IMR-90 (cell line): Measurements from ENCODE around the gene JCAD. TPM values are rescaled to one million over a fixed set of nuclear protein-coding genes. Genes with fewer than 3 reads are reported as not detected.

Source experiments
- ATAC-seq: fragments of 200-7000 bp; cut with Tn5 transposase; 2 replicates; pipeline ENCODE4 v1.9.1; 2020; ENCODE audit warnings: low read depth, mild to moderate bottlenecking, moderate library complexity
- BruUV-seq: library from RNA; stranded (reverse); fragments of 400-500 nt; replicated peaks from 2 replicates; lab custom pipeline; 2021; lab: Mats Ljungman, UMichigan
- CTCF ChIA-PET: fragments of 300-600 bp; formaldehyde crosslinking; extraction: SDS; loops from one replicate; lab custom pipeline; 2021; ENCODE audit warnings: antibody characterized with exemption; lab: Yijun Ruan, JAX
- POLR2A ChIA-PET: fragments of 300-600 bp; sonication (Branson Sonifier 250); formaldehyde crosslinking; loops from one replicate; lab custom pipeline; 2022; ENCODE audit warnings: antibody characterized with exemption; ENCODE audit not compliant: unreplicated experiment; lab: Charles Lee
- DNase-seq: peaks from one replicate; pipeline ENCODE4 v3.0.0; 2013
- H2AFZ ChIP-seq: replicated peaks from 2 replicates; pipeline ENCODE3; 2013; ENCODE audit warnings: low read length, mild to moderate bottlenecking; ENCODE audit not compliant: poor library complexity
- H2AK5ac ChIP-seq: 2 replicates; pipeline ENCODE4 v1.6.1; 2013; ENCODE audit warnings: low read depth, low read length, inconsistent platforms
- H2AK9ac ChIP-seq: replicated peaks from 2 replicates; pipeline ENCODE3; 2013; ENCODE audit warnings: mild to moderate bottlenecking, low read depth, low read length, moderate library complexity; ENCODE audit not compliant: poor library complexity
- H2BK120ac ChIP-seq: 2 replicates; pipeline ENCODE4 v1.6.1; 2013; ENCODE audit warnings: low read depth, low read length, inconsistent platforms
- H2BK15ac ChIP-seq: 3 replicates; pipeline ENCODE4 v1.6.1; 2013; ENCODE audit warnings: low read depth, low read length, inconsistent platforms
- H2BK20ac ChIP-seq: 2 replicates; pipeline ENCODE4 v1.6.1; 2013; ENCODE audit warnings: low read depth, mild to moderate bottlenecking, inconsistent platforms, low read length, moderate library complexity
- H2BK5ac ChIP-seq: 2 replicates; pipeline ENCODE4 v1.6.1; 2013; ENCODE audit warnings: mild to moderate bottlenecking, low read depth, low read length, inconsistent platforms; ENCODE audit not compliant: poor library complexity, severe bottlenecking
- H3K14ac ChIP-seq: replicated peaks from 2 replicates; pipeline ENCODE4 v1.6.1; 2013; ENCODE audit warnings: low read depth, low read length, inconsistent platforms
- H3K18ac ChIP-seq: 2 replicates; pipeline ENCODE4 v1.6.1; 2013; ENCODE audit warnings: low read depth, low read length, control low read depth
- H3K23ac ChIP-seq: 2 replicates; pipeline ENCODE4 v1.6.1; 2013; ENCODE audit warnings: low read depth, low read length, inconsistent platforms
- H3K27ac ChIP-seq: 2 replicates; pipeline ENCODE4 v1.5.1; 2013; ENCODE audit warnings: mild to moderate bottlenecking, control low read depth, low read length; ENCODE audit not compliant: insufficient read depth
- H3K27me3 ChIP-seq: 2 replicates; pipeline ENCODE4 v1.6.1; 2013; ENCODE audit warnings: low read length; ENCODE audit not compliant: control insufficient read depth, insufficient read depth
- H3K36me3 ChIP-seq: 2 replicates; pipeline ENCODE4 v1.6.1; 2013; ENCODE audit warnings: low read length, mixed read lengths; ENCODE audit not compliant: control insufficient read depth, insufficient read depth
- H3K4ac ChIP-seq: 2 replicates; pipeline ENCODE4 v1.6.1; 2013; ENCODE audit warnings: low read depth, low read length, inconsistent platforms
- H3K4me1 ChIP-seq: 2 replicates; pipeline ENCODE4 v1.6.1; 2013; ENCODE audit warnings: low read length, mixed read lengths; ENCODE audit not compliant: control insufficient read depth, insufficient read depth
- H3K4me2 ChIP-seq: 2 replicates; pipeline ENCODE4 v1.6.1; 2013; ENCODE audit warnings: low read depth, mild to moderate bottlenecking, control low read depth, low read length, moderate library complexity
- H3K4me3 ChIP-seq: 2 replicates; pipeline ENCODE4 v1.5.1; 2013; ENCODE audit warnings: low read depth, mild to moderate bottlenecking, control low read depth, low read length, moderate library complexity; ENCODE audit not compliant: insufficient read depth
- H3K56ac ChIP-seq: 2 replicates; pipeline ENCODE4 v1.6.1; 2013; ENCODE audit warnings: low read length, inconsistent platforms; ENCODE audit not compliant: insufficient read depth; ENCODE audit errors: extremely low read depth
- H3K79me1 ChIP-seq, 2 experiments: 2 replicates each; pipeline ENCODE4 v1.6.1; 2013; ENCODE audit warnings: low read length in 2 of 2, inconsistent platforms in 1 of 2, low read depth in 1 of 2
- H3K9ac ChIP-seq: 2 replicates; pipeline ENCODE4 v1.6.1; 2013; ENCODE audit warnings: low read depth, low read length, control low read depth
- H3K9me1 ChIP-seq: 2 replicates; pipeline ENCODE4 v1.6.1; 2013; ENCODE audit warnings: low read length, inconsistent platforms; ENCODE audit not compliant: insufficient read depth
- H3K9me3 ChIP-seq: 2 replicates; pipeline ENCODE4 v1.6.1; 2013; ENCODE audit warnings: low read length; ENCODE audit not compliant: control insufficient read depth, insufficient read depth
- H4K20me1 ChIP-seq: 2 replicates; pipeline ENCODE4 v1.6.1; 2013; ENCODE audit warnings: low read length, inconsistent platforms; ENCODE audit not compliant: insufficient read depth
- H4K5ac ChIP-seq: 2 replicates; pipeline ENCODE4 v1.6.1; 2013; ENCODE audit warnings: mild to moderate bottlenecking, low read depth, low read length, control low read depth
- H4K8ac ChIP-seq, 2 experiments: 2 replicates each; pipeline ENCODE4 v1.6.1; 2013; ENCODE audit warnings: low read depth in 2 of 2, low read length in 2 of 2, control low read depth in 1 of 2, inconsistent platforms in 1 of 2
- H4K91ac ChIP-seq: 2 replicates; pipeline ENCODE4 v1.6.1; 2013; ENCODE audit warnings: low read depth, low read length, inconsistent platforms; ENCODE audit not compliant: insufficient read depth
- CEBPB ChIP-seq: IDR thresholded peaks from 2 replicates; pipeline ENCODE4 v1.6.1; 2012; ENCODE audit warnings: low read depth, low read length, improper control_type of control experiment
- CHD1 ChIP-seq: IDR thresholded peaks from 2 replicates; pipeline ENCODE4 v1.6.1; 2012; ENCODE audit warnings: low read depth, low read length, improper control_type of control experiment
- FOS ChIP-seq: fragments of 150-350 bp; IDR thresholded peaks from 2 replicates; pipeline ENCODE4 v1.6.1; 2016; ENCODE audit warnings: low read depth, low read length
- MXI1 ChIP-seq: IDR thresholded peaks from 2 replicates; pipeline ENCODE4 v1.6.1; 2012; ENCODE audit warnings: low read depth, mild to moderate bottlenecking, low read length, moderate library complexity, borderline replicate concordance
- NFE2L2 ChIP-seq: fragments of 150-350 bp; IDR thresholded peaks from 2 replicates; pipeline ENCODE4 v1.6.1; 2016; ENCODE audit warnings: low read depth, mild to moderate bottlenecking, low read length
- POLR2A ChIP-seq: IDR thresholded peaks from 2 replicates; pipeline ENCODE4 v1.6.1; 2012; ENCODE audit warnings: mild to moderate bottlenecking, low read depth, low read length
- RAD21 ChIP-seq: IDR thresholded peaks from 2 replicates; pipeline ENCODE4 v1.6.1; 2012; ENCODE audit warnings: low read length, improper control_type of control experiment
- WGBS, 2 experiments: methylation state at CpG; one replicate each; pipeline versions ENCODE4 v1.1.5 to v1.1.7; 2013; ENCODE audit warnings: missing lambda C conversion rate in 2 of 2; ENCODE audit not compliant: insufficient read length in 1 of 2; ENCODE audit errors: extremely low coverage in 2 of 2; 5-methylcytosine and 5-hydroxymethylcytosine counted together
- dilution Hi-C: fragments of 300-500 bp; cut with HindIII; formaldehyde crosslinking; loops from one replicate; pipeline ENCODE4 v1.14.3; 2018; ENCODE audit warnings: low sequenced_read_pairs; ENCODE audit not compliant: unreplicated experiment
- in situ Hi-C: fragments of 300-500 bp; cut with MboI; formaldehyde crosslinking; loops from 3 replicates; pipeline ENCODE4 v1.14.3; 2019; ENCODE audit warnings: low sequenced_read_pairs, inconsistent platforms, mixed read lengths
- intact Hi-C: fragments of 100-400 bp; cut with micrococcal nuclease; formaldehyde crosslinking; loops from 2 replicates; pipeline ENCODE4 v1.10.0; 2022
- polyA plus RNA-seq, 3 experiments: library from polyadenylated mRNA; depleted of rRNA; stranded (reverse); fragments of >200 nt; gene quantifications; 2 replicates each; pipeline ENCODE4 v1.2.3, GENCODE V29; 2012; ENCODE audit warnings: low replicate concordance in 1 of 3
- total RNA-seq: library from RNA; depleted of rRNA; stranded (reverse); fragments of >200 nt; gene quantifications from 2 replicates; pipeline ENCODE4 v1.2.3, GENCODE V29; 2012
- TF ChIP-seq, protein P1 (sequence below): conservative IDR thresholded peaks from 2 replicates; pipeline ENCODE4 v1.5.1; 2012; ENCODE audit warnings: mild to moderate bottlenecking, low read depth, low read length, improper control_type of control experiment
- TF ChIP-seq, protein P2 (sequence below): fragments of 150-350 bp; IDR thresholded peaks from 2 replicates; pipeline ENCODE4 v1.6.1; 2016; ENCODE audit warnings: low read depth, mild to moderate bottlenecking, low read length, moderate library complexity, borderline replicate concordance

JCAD gene
- total and polyA plus RNA-seq, 2 of the 4 experiments (the other 2 are of a cell fraction), result 15.9 to 16.8 TPM

DNA sequence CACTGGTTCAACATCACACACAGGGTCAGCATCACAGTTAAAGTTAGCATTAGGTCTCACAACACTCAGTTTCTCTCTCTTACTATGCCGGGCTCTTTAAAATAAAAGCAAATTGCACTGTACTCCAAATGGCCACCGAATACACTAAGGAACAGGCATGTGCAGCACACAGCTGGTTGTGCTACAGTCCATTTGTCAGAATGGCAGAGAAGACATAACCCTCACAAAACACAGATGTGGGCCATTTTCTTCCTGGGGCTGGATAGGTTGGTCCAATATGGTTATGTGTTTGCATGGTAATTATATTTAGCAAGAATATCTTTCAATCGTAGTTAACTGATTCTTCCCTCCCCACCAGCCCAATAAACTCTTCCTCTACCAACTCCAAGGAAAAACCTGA lies 9.0 kb downstream of the JCAD start:
- H2BK120ac ChIP-seq, result no peak overlapping the region
- WGBS, 2 experiments, result no CpG with 5 or more reads among the region's 3 CpGs
- in situ Hi-C loops, result no loop called here

More for the DNA sequence above, 9.0 kb downstream of the JCAD start:
- Histone ChIP-seq H3K9me1 (peaks cover 27% of the 10 kb centered on the region), H3K23ac (peak overlapping the region; percentile 39; the same call in 1 of the 2 replicates), H3K4me3 (no peak overlapping the region), H3K9me3 (no peaks in the 10 kb centered on the region), H3K14ac (peak overlapping the region; percentile 47; the same call in 1 of the 2 replicates), H3K4me2 (peak overlapping the region; percentile 32), H2AK9ac (no peak overlapping the region), H3K4me1 (peaks cover 17% of the 10 kb centered on the region), H2BK15ac (0 out of 3 replicates have a peak overlapping the region, but pooled peaks have one; percentile 71), H3K56ac (no peak overlapping the region), H4K8ac (peak overlapping the region in 1 of 2 experiments; percentile 58; a peak in 2 of 4 replicates), H3K9ac (no peak overlapping the region), H3K36me3 (peaks cover 46% of the 10 kb centered on the region), H4K5ac (0 out of 2 replicates have a peak overlapping the region, but pooled peaks have one; percentile 26), H3K4ac (peak overlapping the region; percentile 66), H3K79me1 (peaks cover 33 to 77% of the 10 kb centered on the region in 2 experiments), H2BK5ac (no peak overlapping the region), H2AK5ac (peak overlapping the region; percentile 10), H4K20me1 (peaks cover 77% of the 10 kb centered on the region), H3K18ac (peak overlapping the region; percentile 61), H2AFZ (no peak overlapping the region), H3K27ac (peak overlapping the region; percentile 21; the same call in 1 of the 2 replicates), H3K27me3 (no peaks in the 10 kb centered on the region), H2BK20ac (peak overlapping the region; percentile 24; the same call in 1 of the 2 replicates), H4K91ac (0 out of 2 replicates have a peak overlapping the region, but pooled peaks have one; percentile 5)
- dilution Hi-C loops (no loop called here), intact Hi-C loops (no loop called here)
- POLR2A ChIA-PET, result interaction anchor here (0.5 kb wide), 1 partner anchor 66 kb away, joined by 3 read pairs; no protein-coding TSS in a partner anchor
- ATAC-seq (no peak), DNase-seq (no peak)
- CTCF ChIA-PET, result interaction anchor here (0.6 kb wide), 1 partner anchor 165 kb away, joined by 3 read pairs; no protein-coding TSS in a partner anchor
- TF ChIP-seq MXI1 (no peak), CHD1 (no peak), POLR2A (no peak), CEBPB (no peak), NFE2L2 (no peak), FOS (no peak), RAD21 (no peak)
- TF ChIP-seq, protein P1, sequence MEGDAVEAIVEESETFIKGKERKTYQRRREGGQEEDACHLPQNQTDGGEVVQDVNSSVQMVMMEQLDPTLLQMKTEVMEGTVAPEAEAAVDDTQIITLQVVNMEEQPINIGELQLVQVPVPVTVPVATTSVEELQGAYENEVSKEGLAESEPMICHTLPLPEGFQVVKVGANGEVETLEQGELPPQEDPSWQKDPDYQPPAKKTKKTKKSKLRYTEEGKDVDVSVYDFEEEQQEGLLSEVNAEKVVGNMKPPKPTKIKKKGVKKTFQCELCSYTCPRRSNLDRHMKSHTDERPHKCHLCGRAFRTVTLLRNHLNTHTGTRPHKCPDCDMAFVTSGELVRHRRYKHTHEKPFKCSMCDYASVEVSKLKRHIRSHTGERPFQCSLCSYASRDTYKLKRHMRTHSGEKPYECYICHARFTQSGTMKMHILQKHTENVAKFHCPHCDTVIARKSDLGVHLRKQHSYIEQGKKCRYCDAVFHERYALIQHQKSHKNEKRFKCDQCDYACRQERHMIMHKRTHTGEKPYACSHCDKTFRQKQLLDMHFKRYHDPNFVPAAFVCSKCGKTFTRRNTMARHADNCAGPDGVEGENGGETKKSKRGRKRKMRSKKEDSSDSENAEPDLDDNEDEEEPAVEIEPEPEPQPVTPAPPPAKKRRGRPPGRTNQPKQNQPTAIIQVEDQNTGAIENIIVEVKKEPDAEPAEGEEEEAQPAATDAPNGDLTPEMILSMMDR, result no peak
- TF ChIP-seq, protein P2, sequence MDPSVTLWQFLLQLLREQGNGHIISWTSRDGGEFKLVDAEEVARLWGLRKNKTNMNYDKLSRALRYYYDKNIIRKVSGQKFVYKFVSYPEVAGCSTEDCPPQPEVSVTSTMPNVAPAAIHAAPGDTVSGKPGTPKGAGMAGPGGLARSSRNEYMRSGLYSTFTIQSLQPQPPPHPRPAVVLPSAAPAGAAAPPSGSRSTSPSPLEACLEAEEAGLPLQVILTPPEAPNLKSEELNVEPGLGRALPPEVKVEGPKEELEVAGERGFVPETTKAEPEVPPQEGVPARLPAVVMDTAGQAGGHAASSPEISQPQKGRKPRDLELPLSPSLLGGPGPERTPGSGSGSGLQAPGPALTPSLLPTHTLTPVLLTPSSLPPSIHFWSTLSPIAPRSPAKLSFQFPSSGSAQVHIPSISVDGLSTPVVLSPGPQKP, result no peak
- no TSS peak for BruUV-seq
